Mucosa of gallbladder (tissue), 1 donor: Measurements from ENCODE around the gene SGCE. TPM values are rescaled to one million over a fixed set of nuclear protein-coding genes. Genes with fewer than 3 reads are reported as not detected.
"Not testable (repeated sequence)": the region's sequence is repeated elsewhere in the genome, so short reads cannot be mapped to it uniquely, and the experiment has no call there.

ENCODE experiments used
- DNase-seq: peaks from one replicate; pipeline ENCODE4 v3.0.0-alpha.2; 2020; ENCODE audit warnings: low spot score
- total RNA-seq: library from RNA; stranded (reverse); gene quantifications from one replicate; pipeline ENCODE4 v1.2.1, GENCODE V29; 2021
- donor health status: DM: no; HTN: no; CAD: no.

SGCE gene, protein sequence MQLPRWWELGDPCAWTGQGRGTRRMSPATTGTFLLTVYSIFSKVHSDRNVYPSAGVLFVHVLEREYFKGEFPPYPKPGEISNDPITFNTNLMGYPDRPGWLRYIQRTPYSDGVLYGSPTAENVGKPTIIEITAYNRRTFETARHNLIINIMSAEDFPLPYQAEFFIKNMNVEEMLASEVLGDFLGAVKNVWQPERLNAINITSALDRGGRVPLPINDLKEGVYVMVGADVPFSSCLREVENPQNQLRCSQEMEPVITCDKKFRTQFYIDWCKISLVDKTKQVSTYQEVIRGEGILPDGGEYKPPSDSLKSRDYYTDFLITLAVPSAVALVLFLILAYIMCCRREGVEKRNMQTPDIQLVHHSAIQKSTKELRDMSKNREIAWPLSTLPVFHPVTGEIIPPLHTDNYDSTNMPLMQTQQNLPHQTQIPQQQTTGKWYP
- 42.6 TPM for total RNA-seq

GRCh38 chr7:94655848-94656657, at the start of gene SGCE:
TSS of gene SGCE (minus strand) at chr7:94656133. CDS start at chr7:94656098, 35 bp downstream.
- DNase-seq: peak; percentile 60

DNA sequence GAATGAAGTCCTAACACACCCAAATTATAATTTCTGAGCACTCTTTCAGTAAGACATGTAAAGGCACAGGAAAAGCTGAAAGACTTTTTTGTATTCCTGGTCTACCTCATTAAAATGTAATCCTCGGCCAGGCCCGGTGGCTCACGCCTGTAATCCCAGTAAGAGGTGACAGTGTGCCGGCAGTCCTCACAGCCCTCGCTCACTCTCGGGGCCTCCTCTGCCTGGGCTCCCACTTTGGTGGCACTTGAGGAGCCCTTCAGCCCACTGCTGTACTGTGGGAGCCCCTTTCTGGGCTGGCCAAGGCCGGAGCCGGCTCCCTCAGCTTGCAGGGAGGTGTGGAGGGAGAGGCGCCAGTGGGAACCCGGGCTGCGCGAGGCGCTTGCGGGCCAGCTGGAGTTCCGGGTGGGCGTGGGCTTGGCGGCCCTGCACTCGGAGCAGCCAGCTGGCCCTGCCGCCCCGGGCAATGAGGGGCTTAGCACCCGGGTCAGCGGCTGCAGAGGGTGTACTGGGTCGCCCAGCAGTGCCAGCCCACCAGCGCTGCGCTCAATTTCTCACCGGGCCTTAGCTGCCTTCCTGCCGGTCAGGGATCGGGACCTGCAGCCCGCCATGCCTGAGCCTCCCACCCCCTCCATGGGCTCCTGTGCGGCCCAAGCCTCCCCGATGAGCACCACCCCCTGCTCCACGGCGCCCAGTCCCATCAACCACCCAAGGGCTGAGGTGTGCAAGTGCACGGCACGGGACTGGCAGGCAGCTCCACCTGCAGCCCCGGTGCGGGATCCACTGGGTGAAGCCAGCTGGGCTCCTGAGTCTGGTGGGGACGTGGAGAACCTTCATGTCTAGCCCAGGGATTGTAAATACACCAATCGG, 49.5 kb upstream of the SGCE start:
- not testable (repeated sequence) for DNase-seq

GRCh38 chr7:94701555-94701973, 45.6 kb upstream of the SGCE start:
- no peak for DNase-seq

DNA sequence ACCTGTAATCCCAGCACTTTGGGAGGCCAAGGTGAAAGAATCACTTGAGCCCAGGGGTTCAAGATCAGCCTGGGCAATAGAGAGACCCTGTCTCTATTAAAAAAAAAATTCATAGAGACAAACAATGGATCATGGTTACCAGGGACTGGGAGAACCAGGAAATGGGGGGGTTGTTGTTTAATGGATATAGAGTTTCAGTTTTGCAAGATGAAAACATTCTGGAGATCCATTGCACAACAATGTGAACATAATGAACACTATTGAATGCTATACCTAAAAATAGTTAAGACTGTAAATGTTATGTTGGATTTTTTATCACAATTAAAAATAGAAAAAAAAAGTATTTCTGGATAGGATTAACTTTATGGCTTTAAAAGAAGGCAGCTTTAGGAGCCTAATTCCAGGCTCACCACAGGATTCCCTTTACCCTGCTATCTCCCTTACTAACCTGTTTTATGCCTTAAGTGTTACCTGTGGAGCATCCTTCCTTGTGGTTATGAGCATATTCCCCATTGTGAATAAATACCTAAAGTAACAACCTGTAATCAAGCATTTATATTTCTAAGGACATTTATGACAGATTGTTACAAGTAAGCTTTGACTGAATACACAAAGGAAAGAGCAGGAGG, 45.1 kb upstream of the SGCE start:
- no peak for DNase-seq

DNA sequence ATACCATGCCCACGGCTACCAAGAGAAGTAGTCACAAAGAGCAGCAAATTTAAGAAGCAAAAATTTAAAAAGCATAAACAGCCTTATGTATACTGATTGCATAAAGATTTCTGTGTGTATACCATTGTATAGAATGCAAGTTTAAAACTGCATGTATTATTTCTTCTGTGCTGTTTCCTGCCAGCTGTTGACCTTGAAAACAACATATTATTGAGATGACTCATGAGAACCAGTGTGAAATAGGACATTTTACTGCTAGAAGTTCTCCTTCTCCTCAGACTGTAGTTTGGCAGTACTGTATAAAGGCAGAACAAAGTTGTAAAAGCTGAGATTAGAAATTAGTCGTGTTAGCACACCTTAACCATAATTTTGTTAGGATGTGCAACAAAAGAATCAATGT, 42.3 kb upstream of the SGCE start:
- DNase-seq: no peak

DNA sequence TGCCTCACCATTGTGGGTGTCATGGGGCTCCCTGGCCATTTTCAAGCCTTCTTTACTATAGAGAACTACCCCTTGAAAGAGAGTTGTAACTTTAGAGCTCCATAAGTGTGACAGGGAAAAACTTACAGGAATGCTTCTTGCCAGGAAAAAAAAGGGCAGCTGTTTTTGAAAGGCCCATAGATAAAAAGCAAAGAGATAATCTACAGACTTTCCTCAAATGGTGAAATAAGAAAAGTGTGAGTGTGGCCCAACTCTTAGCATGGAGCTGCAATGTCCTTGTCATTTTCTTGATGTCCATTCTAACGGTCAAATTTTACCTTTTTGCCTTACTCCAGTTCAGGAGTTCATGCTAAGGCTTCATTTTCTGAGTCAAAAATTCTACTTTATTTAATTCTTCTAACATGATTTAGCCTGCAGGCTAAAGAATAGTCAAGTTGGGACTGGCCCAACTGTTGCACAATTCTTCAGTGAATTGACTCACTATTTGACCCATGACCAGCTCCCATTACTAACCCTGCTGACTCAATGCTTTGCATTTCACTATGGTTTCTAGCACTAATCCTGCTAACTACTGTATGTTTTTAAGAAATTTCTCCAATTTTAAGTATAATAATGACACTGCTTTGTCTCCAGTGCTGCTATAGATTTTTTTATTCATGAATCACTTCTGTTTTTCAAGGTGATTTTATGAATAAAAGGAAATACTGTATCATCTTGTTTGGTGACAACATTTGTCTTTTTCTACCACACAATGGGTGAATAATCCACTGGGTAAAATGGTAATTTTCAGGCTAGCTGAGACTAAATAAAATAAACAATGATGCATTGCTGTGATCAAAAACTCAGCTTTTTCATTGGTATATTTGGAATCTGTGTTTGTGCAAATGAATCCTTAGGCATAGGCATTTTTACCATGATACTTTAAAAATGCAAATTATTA, 41.4 kb upstream of the SGCE start:
- DNase-seq: peak; percentile 72

DNA sequence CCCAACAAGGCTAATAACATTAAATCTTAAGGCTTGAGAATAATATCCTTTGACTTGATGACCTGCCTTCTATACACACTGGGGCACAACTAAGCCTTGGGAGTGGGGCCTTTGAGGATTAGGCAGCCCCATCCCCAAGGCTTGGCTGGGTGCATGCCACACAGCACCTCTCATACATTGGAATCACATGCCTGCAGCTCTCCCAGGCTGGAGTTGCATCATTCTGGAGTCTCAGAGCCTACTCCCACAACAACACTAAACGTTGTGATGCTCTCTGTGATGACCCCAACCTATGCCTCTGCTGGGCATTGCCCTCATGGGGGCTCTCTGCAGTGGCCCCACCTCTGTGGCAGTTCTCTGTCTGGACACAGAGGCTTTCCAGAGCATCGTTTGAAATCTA, 31.9 kb upstream of the SGCE start:
- no peak for DNase-seq

GRCh38 chr7:94687076-94687475, 31.1 kb upstream of the SGCE start:
- no peak for DNase-seq

DNA sequence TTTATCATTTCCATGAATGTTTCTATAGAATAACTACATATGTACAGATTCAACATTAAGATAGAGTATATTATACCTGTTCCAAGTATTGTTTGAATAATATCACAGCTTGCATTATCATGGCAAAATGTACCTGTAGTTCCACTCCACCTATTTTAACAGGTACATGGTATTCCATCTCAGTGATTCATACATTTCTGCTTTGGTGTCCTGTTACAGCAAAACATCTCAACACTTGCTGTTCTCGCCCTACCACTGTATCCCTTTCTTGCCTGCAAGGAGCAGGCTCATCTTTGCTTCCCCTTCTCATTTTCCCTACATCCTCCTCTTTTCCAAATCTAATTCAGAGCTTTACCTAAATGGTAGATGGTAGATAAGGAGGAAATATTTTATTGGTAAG, 27.1 kb upstream of the SGCE start:
- DNase-seq: no peak

GRCh38 chr7:94679358-94679757, 23.4 kb upstream of the SGCE start:
- DNase-seq: no peak

DNA sequence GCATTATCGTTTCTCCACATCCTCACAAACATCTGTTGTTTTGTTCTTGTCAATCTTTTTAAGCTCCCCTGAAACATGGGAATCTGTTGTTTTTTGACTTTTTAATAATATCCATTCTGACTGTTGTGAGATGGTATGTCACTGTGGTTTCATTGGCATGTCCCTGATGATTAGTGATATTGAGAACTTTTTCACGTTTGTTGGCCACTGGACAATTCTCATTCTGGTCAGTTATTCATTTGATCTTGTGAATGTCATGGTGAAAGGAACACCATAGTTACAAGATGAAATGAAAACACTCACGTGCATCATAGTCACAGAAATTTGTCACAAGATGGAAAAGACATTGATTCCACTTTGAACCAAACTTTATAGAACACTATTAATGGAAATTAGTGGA, 20.5 kb upstream of the SGCE start:
- DNase-seq: no peak

DNA sequence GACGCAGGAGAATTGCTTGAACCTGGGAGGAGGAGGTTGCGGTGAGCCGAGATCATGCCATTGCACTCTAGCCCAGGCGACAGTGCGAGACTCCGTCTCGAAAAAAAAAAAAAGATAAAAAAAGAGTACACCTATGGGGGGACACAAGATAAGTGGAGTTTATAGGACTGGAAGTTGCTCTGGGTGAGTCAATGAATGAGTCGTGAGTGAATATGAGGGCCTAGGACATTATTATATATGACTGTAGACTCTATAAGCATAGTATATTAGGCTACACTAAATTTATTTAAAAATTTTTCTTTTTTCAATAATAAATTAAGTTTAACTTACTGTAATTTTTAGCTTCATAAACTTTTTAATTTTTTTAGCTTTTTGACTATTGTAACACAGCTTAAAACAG, 19.4 kb upstream of the SGCE start:
- DNase-seq: no peak

DNA sequence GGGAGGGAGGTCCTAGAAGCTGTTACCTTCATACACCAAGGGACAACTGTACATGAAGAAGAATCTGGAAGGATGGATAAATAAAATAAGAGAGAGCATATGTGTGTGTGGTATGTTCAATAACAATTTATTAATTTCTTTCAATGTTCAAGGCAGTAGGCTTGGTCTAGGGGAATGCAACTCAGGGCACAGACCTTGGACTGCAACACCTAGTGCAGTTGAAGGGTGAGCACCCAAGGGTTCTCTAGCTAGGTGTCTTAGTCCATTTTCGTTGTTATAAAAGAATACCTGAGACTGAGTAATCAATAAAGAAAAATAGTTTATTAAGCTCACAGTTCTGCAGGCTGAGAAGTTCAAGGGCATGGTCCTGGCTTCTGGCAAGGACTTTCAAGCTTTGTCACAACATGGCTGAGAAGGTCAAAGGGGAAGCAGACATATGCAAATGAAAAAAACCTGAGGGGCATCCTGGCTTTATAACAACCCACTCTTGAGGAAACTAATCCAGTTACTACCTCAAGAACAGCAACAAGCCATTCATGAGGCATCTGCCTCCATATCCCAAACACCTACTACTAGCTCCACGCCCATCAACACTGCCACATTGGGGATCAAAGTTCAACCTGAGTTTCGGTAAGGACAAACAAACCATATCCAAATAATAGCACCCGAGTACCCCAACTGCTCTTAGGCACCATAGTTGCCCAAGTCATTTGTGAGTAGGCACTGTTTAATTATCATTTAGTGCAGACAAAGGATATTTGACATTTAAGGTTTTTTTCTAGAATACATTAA, 15.7 kb upstream of the SGCE start:
- DNase-seq: no peak

DNA sequence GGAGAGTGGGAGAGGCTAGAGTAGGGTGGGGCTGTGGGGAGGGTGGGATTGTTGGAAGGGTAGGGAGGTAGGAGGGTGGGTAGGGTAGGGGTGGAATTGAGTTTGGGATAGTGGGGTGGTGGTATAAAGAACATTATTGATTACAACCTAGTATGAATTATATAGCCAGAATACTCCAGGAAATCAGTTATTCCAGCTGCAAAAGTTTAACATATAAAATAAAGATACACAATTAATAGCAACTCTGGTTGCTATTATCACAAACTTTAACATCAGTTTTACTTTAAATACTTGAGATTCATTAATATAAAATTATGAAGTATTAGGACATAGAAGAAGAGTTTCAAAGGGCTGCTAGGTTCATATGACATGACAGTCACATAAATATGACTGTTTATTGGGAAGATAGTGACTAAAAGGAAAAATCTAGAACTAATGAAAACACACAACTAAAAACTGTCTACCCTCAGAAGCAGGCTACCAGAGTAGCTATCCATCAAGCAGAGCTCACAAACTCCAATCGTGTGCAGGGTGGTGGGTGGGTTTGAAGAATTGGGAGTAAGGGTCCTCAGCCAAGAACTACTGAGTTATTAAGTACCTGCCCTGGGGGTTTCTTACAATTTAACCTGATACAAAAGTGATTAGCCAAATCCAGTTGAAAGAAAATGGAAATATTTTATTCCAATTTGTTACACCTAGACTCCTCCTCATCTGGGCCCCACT, 14.0 kb upstream of the SGCE start:
- no peak for DNase-seq

GRCh38 chr7:94666879-94667587, 11.1 kb upstream of the SGCE start:
- DNase-seq: no peak

DNA sequence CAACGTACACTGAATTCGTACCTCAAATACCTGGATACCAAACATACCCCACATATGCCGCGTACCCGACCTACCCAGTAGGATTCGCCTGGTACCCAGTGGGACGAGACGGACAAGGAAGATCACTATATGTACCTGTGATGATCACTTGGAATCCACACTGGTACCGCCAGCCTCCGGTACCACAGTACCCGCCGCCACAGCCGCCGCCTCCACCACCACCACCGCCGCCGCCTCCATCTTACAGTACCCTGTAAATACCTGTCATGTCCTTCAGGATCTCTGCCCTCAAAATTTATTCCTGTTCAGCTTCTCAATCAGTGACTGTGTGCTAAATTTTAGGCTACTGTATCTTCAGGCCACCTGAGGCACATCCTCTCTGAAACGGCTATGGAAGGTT, 9.5 kb upstream of the SGCE start:
- no peak for DNase-seq

- DNase-seq: no peak
These were observed 8.1 kb upstream of the SGCE start for GRCh38 chr7:94664023-94664422.

DNA sequence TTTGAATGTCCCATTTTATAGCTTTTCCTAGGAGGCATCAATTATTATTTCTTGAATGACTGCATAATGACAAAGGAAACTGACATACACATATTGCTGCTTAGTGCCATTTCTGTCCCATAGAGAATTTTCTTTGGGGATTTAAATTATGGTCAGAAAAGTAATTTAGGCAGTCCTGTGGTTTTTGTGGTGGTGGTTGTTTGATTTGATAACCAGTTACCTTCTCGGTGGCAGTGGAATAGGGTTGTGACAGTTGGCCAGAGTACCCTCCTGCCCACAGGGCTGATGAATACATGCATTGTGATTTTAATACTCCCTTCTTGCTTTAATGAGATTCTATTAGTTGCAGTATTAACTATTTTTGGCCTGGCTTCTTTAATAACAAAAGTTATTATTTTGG, 6.6 kb upstream of the SGCE start:
- no peak for DNase-seq
